SK-N-MC (cell line): Measurements from ENCODE around the gene CD99L2.

Source experiments
- EZH2 ChIP-seq: fragments of 200-600 bp; sonication (generic); IDR thresholded peaks from one replicate; pipeline ENCODE4 v1.6.1; 2017; ENCODE audit warnings: antibody characterized with exemption
- FOXP2 ChIP-seq: optimal IDR thresholded peaks from 2 replicates; pipeline ENCODE3; 2011; ENCODE audit warnings: mild to moderate bottlenecking, moderate library complexity; ENCODE audit not compliant: insufficient read depth; ENCODE audit errors: extremely low read length, control extremely low read depth
- POLR2AphosphoS5 ChIP-seq: IDR thresholded peaks from 2 replicates; pipeline ENCODE4 v1.6.1; 2012; ENCODE audit warnings: mild to moderate bottlenecking, low read depth, low read length, borderline replicate concordance

GRCh38 chrX:150902434-150903109 lies 4.1 kb upstream of the CD99L2 start:
- TF ChIP-seq EZH2 (no peak), POLR2AphosphoS5 (no peak), FOXP2 (no peak)
